ENCODE results near the gene APBB2.

Gene APBB2

DNA sequence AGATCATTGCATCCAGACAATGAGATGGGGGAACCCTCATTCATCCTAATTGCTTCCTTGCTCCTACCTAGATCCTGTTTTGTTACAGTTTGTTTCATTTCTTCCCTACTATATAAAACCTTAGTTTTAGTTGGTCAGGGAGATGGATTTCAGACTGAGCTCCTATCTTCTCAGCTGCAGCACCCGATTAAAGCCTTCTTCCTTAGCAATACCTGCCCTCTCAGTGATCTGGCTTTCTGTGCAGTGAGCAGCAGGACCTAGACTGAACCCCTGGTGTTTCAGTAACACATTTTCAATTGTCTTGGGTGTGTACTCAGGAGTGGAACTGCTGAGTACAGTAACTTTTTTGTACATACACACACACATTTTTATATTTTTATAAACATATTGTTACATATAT is 187.4 kb downstream of the APBB2 start:
- in situ Hi-C loops (cut with MboI; ENCODE audit: low sequenced_read_pairs, unreplicated experiment) = no loop called here
- TF ChIP-seq, protein P1, sequence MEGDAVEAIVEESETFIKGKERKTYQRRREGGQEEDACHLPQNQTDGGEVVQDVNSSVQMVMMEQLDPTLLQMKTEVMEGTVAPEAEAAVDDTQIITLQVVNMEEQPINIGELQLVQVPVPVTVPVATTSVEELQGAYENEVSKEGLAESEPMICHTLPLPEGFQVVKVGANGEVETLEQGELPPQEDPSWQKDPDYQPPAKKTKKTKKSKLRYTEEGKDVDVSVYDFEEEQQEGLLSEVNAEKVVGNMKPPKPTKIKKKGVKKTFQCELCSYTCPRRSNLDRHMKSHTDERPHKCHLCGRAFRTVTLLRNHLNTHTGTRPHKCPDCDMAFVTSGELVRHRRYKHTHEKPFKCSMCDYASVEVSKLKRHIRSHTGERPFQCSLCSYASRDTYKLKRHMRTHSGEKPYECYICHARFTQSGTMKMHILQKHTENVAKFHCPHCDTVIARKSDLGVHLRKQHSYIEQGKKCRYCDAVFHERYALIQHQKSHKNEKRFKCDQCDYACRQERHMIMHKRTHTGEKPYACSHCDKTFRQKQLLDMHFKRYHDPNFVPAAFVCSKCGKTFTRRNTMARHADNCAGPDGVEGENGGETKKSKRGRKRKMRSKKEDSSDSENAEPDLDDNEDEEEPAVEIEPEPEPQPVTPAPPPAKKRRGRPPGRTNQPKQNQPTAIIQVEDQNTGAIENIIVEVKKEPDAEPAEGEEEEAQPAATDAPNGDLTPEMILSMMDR (IDR thresholded peaks at IDR 0.05; ENCODE audit: borderline replicate concordance, control extremely low read depth, extremely low read depth, insufficient read depth, missing control alignments) = no peak
- DNase-seq (ENCODE audit: low spot score) = no peak

DNA sequence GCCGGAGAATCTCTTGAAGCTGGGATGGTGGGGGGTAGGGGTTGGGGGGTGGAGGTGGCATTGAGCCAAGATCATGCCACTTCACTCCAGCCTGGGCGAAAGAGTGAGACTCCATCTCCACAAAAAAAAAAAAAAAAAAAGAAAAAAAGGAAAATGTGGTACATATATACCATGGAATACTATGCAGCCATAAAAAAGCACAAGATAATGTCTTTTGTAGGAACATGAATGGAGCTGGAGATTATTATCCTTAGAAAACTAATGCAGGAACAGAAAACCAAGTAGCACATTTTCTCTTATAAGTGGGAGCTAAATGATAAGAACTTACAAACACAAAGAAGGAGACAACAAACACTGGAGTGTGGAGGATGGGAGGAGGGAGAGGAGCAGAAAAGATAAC is 188.5 kb downstream of the APBB2 start:
- in situ Hi-C loops (cut with MboI; ENCODE audit: low sequenced_read_pairs, unreplicated experiment) = no loop called here
- no peak for DNase-seq (ENCODE audit: low spot score)
- TF ChIP-seq, protein P1 (IDR thresholded peaks at IDR 0.05; ENCODE audit: borderline replicate concordance, control extremely low read depth, extremely low read depth, insufficient read depth, missing control alignments) = no peak

DNA sequence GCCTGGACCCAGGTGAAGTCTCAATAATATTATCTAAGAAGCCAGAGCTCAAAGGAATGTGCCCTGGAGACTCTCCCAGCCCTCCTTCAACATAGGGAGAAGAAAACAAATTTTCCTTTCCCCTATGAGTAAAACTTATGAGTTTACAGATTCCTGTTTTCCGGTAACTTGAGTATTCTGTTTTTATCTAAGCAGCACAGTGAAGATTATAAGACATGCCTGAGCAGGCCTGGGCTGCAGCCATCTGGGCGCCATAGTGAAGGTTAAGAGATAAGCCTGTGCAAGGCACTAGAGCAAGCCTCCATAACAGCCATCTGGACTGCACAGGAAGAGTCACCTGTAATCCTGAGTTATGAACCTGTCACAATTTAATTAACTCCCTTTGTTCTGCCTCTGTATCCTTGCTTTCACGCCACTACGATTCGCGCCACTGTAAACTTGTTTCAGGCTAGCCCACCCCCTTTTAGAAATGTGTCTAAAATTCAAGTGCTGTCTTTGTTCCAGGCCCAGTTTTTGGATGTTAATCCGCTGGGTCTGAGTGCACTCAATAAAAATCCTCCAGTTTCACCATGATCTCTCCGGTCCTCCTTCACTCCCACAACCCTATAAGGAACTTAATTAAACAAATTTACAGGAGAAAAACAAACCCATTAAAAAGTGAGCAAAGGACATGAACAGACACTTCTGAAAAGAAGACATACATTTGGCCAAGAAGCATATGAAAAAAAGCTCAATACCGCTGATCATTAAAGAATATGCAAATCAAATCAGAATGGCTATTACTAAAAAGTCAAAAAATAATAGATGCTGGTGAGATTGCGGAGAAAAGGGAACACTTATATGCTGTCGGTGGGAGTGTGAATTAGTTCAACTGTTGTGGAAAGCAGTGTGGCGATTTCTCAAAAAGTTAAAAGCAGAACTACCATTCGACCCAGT is 189.5 kb downstream of the APBB2 start:
- no peak for DNase-seq (ENCODE audit: low spot score)
- in situ Hi-C loops (cut with MboI; ENCODE audit: low sequenced_read_pairs, unreplicated experiment) = no loop called here
- TF ChIP-seq, protein P1 (IDR thresholded peaks at IDR 0.05; ENCODE audit: borderline replicate concordance, control extremely low read depth, extremely low read depth, insufficient read depth, missing control alignments) = no peak

DNA sequence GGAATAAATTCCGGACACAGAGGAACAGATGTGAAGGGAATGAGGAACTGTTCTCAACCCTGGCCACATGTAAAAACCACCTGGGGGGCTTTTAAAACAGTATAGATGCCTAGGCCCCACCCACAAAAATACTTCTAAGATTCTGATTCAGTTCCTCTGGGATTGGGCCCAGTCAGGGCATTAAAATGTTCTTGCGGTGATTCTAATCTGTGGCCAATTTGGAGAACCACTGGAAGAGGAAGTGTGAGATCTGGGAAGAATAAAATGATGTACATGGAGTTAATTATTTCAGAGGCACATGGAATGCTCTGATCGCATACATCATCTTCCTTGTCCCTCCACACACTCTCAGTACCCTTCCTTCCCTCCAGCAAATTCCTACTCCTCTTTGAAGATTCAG is 192.2 kb downstream of the APBB2 start:
- in situ Hi-C loops (cut with MboI; ENCODE audit: low sequenced_read_pairs, unreplicated experiment) = no loop called here
- DNase-seq (ENCODE audit: low spot score) = no peak
- TF ChIP-seq, protein P1 (IDR thresholded peaks at IDR 0.05; ENCODE audit: borderline replicate concordance, control extremely low read depth, extremely low read depth, insufficient read depth, missing control alignments) = no peak

DNA sequence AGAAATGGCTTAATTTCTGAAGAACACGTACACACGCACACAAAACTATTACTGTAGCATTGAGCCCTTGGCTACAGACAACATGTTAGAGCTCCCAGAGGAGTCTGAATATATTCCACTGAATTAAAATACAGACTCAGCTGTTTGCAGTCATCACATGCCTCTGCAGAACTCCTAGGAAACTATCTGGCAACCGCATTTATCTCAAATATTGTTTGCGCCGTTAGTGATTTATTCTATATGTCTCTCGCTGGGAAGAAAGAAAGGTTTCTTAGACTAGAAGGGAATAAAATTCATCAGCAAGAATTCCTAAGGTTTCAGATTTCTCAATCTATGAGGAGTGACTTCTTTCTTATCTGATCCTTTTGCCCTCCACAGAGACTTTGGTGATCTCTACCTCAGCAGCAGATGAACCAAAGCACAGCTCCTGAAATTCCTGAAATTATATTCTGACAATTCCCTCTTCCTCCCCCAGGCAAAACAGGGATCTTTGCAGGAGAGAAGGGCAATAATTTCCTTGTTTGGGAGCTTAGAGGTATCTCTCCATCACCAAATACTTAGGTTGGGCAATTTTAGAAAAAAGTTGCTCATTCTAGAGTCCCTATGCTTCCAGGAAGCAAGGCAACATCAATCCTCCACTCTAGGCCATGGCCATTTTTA is 199.2 kb downstream of the APBB2 start:
- TF ChIP-seq, protein P1 (IDR thresholded peaks at IDR 0.05; ENCODE audit: borderline replicate concordance, control extremely low read depth, extremely low read depth, insufficient read depth, missing control alignments) = no peak
- in situ Hi-C loops (cut with MboI; ENCODE audit: low sequenced_read_pairs, unreplicated experiment) = no loop called here

DNA sequence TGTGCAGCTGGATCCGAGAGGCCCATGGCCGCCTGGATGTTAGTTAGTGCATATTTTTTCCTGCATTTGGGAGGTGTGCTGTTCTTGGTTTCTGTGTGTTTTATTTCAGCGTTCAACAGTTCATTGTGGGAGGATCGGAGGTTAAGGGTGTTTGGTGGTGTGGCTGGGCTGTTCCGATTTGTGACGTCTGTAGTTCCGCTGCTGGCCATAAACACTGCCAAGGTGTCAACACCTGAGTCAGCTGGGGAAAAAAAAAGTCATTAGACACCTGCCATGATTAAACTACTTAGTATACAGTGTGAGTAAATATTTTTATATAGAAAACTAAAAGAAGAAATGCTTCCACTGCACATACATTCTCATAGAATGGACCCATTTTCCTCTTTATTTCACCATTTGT is 200.2 kb downstream of the APBB2 start:
- TF ChIP-seq, protein P1 (IDR thresholded peaks at IDR 0.05; ENCODE audit: borderline replicate concordance, control extremely low read depth, extremely low read depth, insufficient read depth, missing control alignments) = no peak
- no peak for DNase-seq (ENCODE audit: low spot score)
- in situ Hi-C loops (cut with MboI; ENCODE audit: low sequenced_read_pairs, unreplicated experiment) = no loop called here

More for the DNA sequence above, 199.2 kb downstream of the APBB2 start:
- no peak for DNase-seq (ENCODE audit: low spot score)

Data from GM13976 (cell line).